D721Med (cell line): ENCODE data around the gene OR52M1.
A peak's percentile ranks its signal among the peaks of the same experiment; 100 is the strongest.

Experiments used
- DNase-seq: peaks from one replicate; pipeline ENCODE4 v3.0.0; 2011; ENCODE audit warnings: low spot score; ENCODE audit not compliant: insufficient read length
- FAIRE-seq: peaks from 2 replicates; lab custom pipeline; 2011; peaks lifted over from hg19 to GRCh38; lab: Jason Lieb, UNC
- TF ChIP-seq, protein P1 (sequence below): IDR thresholded peaks from 2 replicates; pipeline ENCODE4 v1.5.1; 2012; ENCODE audit warnings: mild to moderate bottlenecking, control low read depth; ENCODE audit not compliant: insufficient read depth; ENCODE audit errors: missing control alignments

The OR52M1 gene

DNA sequence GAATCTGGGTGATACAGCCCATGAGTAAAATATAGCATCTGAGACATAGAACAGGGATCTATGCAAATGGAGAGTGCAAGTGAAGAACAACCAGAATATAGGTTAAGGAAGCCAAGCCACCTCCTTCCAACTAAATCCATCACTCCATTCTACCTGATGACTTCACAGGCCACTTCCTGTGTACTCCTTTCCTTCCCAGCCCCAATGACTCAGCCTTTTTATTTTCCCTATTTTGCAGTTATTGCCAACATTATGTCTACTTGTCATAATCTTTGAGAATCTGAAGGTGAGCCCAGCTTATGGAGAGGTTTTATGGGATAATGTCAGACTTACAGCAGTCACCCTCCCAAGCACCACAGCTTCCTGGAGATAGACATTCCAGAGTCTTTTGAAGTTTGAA lies 1.4 kb upstream of the OR52M1 start:
- DNase-seq (no peak), FAIRE-seq (no peak)
- TF ChIP-seq, protein P1, sequence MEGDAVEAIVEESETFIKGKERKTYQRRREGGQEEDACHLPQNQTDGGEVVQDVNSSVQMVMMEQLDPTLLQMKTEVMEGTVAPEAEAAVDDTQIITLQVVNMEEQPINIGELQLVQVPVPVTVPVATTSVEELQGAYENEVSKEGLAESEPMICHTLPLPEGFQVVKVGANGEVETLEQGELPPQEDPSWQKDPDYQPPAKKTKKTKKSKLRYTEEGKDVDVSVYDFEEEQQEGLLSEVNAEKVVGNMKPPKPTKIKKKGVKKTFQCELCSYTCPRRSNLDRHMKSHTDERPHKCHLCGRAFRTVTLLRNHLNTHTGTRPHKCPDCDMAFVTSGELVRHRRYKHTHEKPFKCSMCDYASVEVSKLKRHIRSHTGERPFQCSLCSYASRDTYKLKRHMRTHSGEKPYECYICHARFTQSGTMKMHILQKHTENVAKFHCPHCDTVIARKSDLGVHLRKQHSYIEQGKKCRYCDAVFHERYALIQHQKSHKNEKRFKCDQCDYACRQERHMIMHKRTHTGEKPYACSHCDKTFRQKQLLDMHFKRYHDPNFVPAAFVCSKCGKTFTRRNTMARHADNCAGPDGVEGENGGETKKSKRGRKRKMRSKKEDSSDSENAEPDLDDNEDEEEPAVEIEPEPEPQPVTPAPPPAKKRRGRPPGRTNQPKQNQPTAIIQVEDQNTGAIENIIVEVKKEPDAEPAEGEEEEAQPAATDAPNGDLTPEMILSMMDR = no peak

DNA sequence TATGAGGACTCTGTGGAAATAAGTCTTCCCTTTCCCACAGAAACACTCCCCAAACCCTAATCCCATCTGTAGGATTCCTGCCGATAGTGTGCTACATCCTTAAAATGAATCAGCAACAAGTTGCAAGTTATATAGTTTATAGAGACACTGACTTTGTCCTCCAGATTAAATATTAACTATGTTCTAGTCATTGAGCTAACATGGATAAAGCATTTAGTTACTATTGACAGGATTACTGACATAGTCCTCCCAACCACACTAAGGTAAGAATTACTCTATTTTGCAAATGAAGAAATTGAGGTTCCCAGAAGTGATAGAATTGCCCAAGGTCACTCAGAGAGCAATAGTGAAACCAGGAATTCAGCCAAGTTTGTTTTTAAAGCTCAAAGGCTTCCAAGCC lies 1.9 kb downstream of the OR52M1 start:
- TF ChIP-seq, protein P1 = no peak
- FAIRE-seq = no peak
- DNase-seq = no peak

DNA sequence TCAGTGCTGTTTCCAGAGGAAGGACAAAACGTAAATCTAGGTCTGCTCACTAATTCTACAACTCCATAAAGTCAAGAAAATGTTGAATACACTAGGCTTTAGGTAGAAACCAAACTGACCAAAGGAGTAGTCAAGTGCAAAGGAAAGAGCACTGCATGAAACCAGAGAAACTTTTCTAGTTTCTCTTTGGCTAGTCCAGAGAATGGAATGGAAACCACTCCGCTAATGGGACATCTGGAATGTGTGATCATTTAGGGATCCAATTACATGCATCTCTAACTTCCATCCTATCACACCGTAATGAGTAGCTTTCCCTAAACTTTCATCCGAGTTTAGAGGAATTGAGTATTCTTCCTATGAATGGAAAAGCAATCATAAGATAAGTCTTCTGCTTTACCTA lies 2.4 kb downstream of the OR52M1 start:
- TF ChIP-seq, protein P1 = no peak
- FAIRE-seq = no peak
- no peak for DNase-seq

- TF ChIP-seq, protein P1 = peak; percentile 14
- FAIRE-seq = no peak
These were observed 6.5 kb downstream of the OR52M1 start for GRCh38 chr11:4551346-4551979.

GRCh38 chr11:4559527-4560440 lies 14.8 kb downstream of the OR52M1 start:
- DNase-seq (no peak), FAIRE-seq (no peak)
- TF ChIP-seq, protein P1 = no peak

More at GRCh38 chr11:4551346-4551979, 6.5 kb downstream of the OR52M1 start:
- no peak for DNase-seq

DNA sequence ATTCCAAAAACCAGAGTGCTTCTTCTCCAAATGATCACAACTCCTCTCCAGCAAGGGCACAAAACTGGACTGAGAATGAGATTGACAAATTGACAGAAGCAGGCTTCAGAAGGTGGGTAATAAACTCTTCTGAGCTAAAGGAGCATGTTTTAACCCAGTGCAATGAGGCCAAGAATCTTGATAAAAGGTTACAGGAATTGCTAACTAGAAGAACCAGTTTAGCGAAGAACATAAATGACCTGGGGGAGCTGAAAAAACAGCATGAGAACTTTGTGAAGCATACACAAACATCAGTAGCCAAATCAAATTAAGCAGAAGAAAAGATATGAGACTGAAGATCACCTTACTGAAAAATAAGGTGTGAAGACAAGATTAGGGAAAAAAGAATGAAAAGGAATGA lies 15.5 kb downstream of the OR52M1 start:
- DNase-seq = no peak
- TF ChIP-seq, protein P1 = no peak
- no peak for FAIRE-seq

DNA sequence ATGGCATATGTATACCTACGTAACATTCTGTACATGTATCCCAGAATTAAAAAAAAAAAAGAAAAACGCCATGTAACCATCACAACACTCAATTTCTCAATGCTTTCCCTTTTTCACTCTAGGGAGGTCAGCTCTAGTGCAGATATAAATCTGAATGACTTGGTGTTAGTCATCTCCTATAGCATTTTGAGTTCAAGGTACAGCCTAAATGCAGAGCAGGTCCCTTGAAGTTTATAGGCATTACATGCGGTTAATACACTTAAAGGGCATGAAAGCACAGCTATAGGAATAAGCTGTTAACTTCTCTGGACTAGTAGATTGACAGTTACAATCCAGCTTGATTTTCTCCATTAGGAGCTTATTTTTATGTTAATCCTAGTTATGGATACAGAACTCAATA lies 20.4 kb downstream of the OR52M1 start:
- no peak for DNase-seq
- FAIRE-seq = no peak
- TF ChIP-seq, protein P1 = no peak
